HepG2 (cell line): ENCODE measurements around the gene SUN1. TPM values are rescaled to one million over a fixed set of nuclear protein-coding genes. Genes with fewer than 3 reads are reported as not detected.

Source experiments
- ATAC-seq: fragments of 200-7000 bp; cut with Tn5 transposase; 3 replicates; pipeline ENCODE4 v1.9.1; 2020; ENCODE audit warnings: mild to moderate bottlenecking, moderate library complexity
- BruUV-seq: library from RNA; stranded (reverse); fragments of 400-500 nt; replicated peaks from 2 replicates; lab custom pipeline; 2021; lab: Mats Ljungman, UMichigan
- CTCF ChIA-PET: fragments of 300-600 bp; formaldehyde crosslinking; extraction: SDS; loops from one replicate; lab custom pipeline; 2021; ENCODE audit warnings: low total read pairs, inconsistent platforms, low intra/inter-chr PET ratio; lab: Yijun Ruan, JAX
- POLR2A ChIA-PET: fragments of 350-600 bp; sonication (Branson Sonifier 250); formaldehyde crosslinking; loops from one replicate; lab custom pipeline; 2020; ENCODE audit warnings: antibody characterized with exemption, inconsistent platforms; lab: Yijun Ruan, JAX
- DNase-seq: peaks from one replicate; pipeline ENCODE4 v3.0.0-alpha.2; 2015; ENCODE audit warnings: low spot score
- FAIRE-seq: peaks from 3 replicates; lab custom pipeline; 2011; peaks lifted over from hg19 to GRCh38; lab: Jason Lieb, UNC
- H2AFZ ChIP-seq: one replicate; pipeline ENCODE4 v1.6.1; 2011; ENCODE audit warnings: low read length, inconsistent platforms
- H3K27ac ChIP-seq: fragments of 300-600 bp; 3 replicates; pipeline ENCODE4 v1.8.0; 2011; ENCODE audit warnings: mixed run types, mild to moderate bottlenecking, mixed read lengths, low read length, inconsistent platforms; ENCODE audit not compliant: insufficient read depth; ENCODE audit errors: extremely low read length
- H3K27me3 ChIP-seq, 2 experiments: fragments of 200-600 bp in 1 of 2; 2 replicates in 1 of 2; 3 replicates in 1 of 2; pipeline versions ENCODE4 v1.6.0 to v1.8.0; 2011; ENCODE audit warnings: low read length in 2 of 2, mild to moderate bottlenecking in 2 of 2, moderate library complexity in 2 of 2, inconsistent platforms in 1 of 2; ENCODE audit not compliant: insufficient read depth in 2 of 2, control insufficient read depth in 1 of 2
- H3K36me3 ChIP-seq, 2 experiments: fragments of 200-600 bp in 1 of 2; replicated peaks in 1 of 2; 2 replicates in 1 of 2; 3 replicates in 1 of 2; pipeline versions ENCODE4 v1.5.1 to v1.8.0; 2011; ENCODE audit warnings: low read length in 2 of 2, inconsistent platforms in 1 of 2; ENCODE audit not compliant: insufficient read depth in 2 of 2, control insufficient read depth in 1 of 2
- H3K4me1 ChIP-seq: 2 replicates; pipeline ENCODE4 v1.5.1; 2012; ENCODE audit warnings: low read length, inconsistent platforms; ENCODE audit not compliant: insufficient read depth
- H3K4me2 ChIP-seq: 2 replicates; pipeline ENCODE4 v1.6.0; 2011; ENCODE audit warnings: low read depth, low read length, inconsistent platforms
- H3K4me3 ChIP-seq, 3 experiments: fragments of 200-600 bp in 1 of 3; sonication (generic), shearing (Covaris generic) in 1 of 3; replicated peaks in 1 of 3; 2 replicates each; pipeline ENCODE4 v1.5.1; 2011 to 2016; ENCODE audit warnings: low read length in 3 of 3, inconsistent platforms in 2 of 3, low read depth in 2 of 3, mild to moderate bottlenecking in 2 of 3, control low read depth in 1 of 3, mixed read lengths in 1 of 3; ENCODE audit not compliant: insufficient read depth in 1 of 3
- H3K79me2 ChIP-seq: one replicate; pipeline ENCODE4 v1.6.1; 2011; ENCODE audit warnings: low read length, inconsistent platforms; ENCODE audit not compliant: insufficient read depth
- H3K9ac ChIP-seq: 2 replicates; pipeline ENCODE4 v1.6.0; 2011; ENCODE audit warnings: mild to moderate bottlenecking, low read depth, low read length, inconsistent platforms; ENCODE audit not compliant: insufficient read depth
- H3K9me3 ChIP-seq: 2 replicates; pipeline ENCODE4 v1.5.1; 2012; ENCODE audit warnings: mild to moderate bottlenecking, low read length
- H4K20me1 ChIP-seq: 2 replicates; pipeline ENCODE4 v1.6.0; 2011; ENCODE audit warnings: inconsistent platforms, mild to moderate bottlenecking, low read length, moderate library complexity; ENCODE audit not compliant: insufficient read depth
- CSRNP1 ChIP-seq: sonication (generic); formaldehyde crosslinking; IDR thresholded peaks from 2 replicates; pipeline ENCODE4 v1.8.1; 2023; ENCODE audit warnings: mild to moderate bottlenecking, missing genetic modification reagents
- E2F1 ChIP-seq: sonication (generic); formaldehyde crosslinking; IDR thresholded peaks from 2 replicates; pipeline ENCODE4 v1.5.0; 2020; ENCODE audit warnings: missing genetic modification reagents
- HIC2 ChIP-seq: sonication (generic); formaldehyde crosslinking; IDR thresholded peaks from 2 replicates; pipeline ENCODE4 v1.9.0; 2022; ENCODE audit warnings: low read depth, missing genetic modification reagents
- SOX13 ChIP-seq, 3 experiments: fragments of 450-650 bp in 1 of 3; sonication (generic) in 1 of 3; formaldehyde crosslinking in 1 of 3; IDR thresholded peaks in 2 of 3; conservative IDR thresholded peaks in 1 of 3; 2 replicates each; pipeline versions ENCODE4 v1.5.0 to v1.6.1; 2016 to 2020; ENCODE audit warnings: antibody characterized with exemption in 1 of 3, mild to moderate bottlenecking in 1 of 3, missing compliant biosample characterization in 1 of 3, missing genetic modification reagents in 1 of 3, moderate library complexity in 1 of 3
- U2AF2 ChIP-seq: fragments of 200-400 bp; formaldehyde crosslinking; IDR thresholded peaks from 2 replicates; pipeline ENCODE4 v1.6.1; 2017; ENCODE audit warnings: low read depth, mild to moderate bottlenecking, low read length
- ZBTB39 ChIP-seq: sonication (generic); formaldehyde crosslinking; IDR thresholded peaks from 2 replicates; pipeline ENCODE4 v1.5.0; 2020; ENCODE audit warnings: missing genetic modification reagents
- ZNF280B ChIP-seq: sonication (generic); formaldehyde crosslinking; IDR thresholded peaks from 2 replicates; pipeline ENCODE4 v1.5.0; 2020; ENCODE audit warnings: missing genetic modification reagents, mild to moderate bottlenecking, borderline replicate concordance
- ZNF607 ChIP-seq: sonication (generic); formaldehyde crosslinking; IDR thresholded peaks from 2 replicates; pipeline ENCODE4 v1.5.1; 2020; ENCODE audit warnings: missing genetic modification reagents, mild to moderate bottlenecking, borderline replicate concordance
- ZNF816 ChIP-seq: sonication (generic); formaldehyde crosslinking; IDR thresholded peaks from 2 replicates; pipeline ENCODE4 v1.8.0; 2022; ENCODE audit warnings: missing genetic modification reagents, mild to moderate bottlenecking, borderline replicate concordance
- WGBS: methylation state at CpG from one replicate; pipeline ENCODE4 v1.1.6; 2017; ENCODE audit warnings: low lambda C conversion rate; 5-methylcytosine and 5-hydroxymethylcytosine counted together
- in situ Hi-C: cut with HindIII; loops from 2 replicates; pipeline ENCODE4 v1.10.0; 2017; ENCODE audit warnings: low pct_unique_long_range_greater_than_20kb; ENCODE audit not compliant: extremely low pct_ligation_motif_present
- intact Hi-C: fragments of 100-400 bp; cut with micrococcal nuclease; formaldehyde crosslinking; loops from one replicate; pipeline ENCODE4 v1.10.0; 2022; ENCODE audit not compliant: unreplicated experiment
- polyA plus RNA-seq, 8 experiments: library from polyadenylated mRNA; depleted of rRNA in 3 of 8; stranded (reverse) in 7 of 8; unstranded in 1 of 8; fragments of >200 nt; fragmentation: Illumina TruSeq in 4 of 8; extraction: Trizol in 4 of 8; gene quantifications; 2 replicates each; pipeline versions ENCODE4 v1.2.1 to v1.2.3, GENCODE V29; 2011 to 2016; ENCODE audit warnings: low read depth in 4 of 8, missing spikeins in 1 of 8, mixed read lengths in 1 of 8; ENCODE audit not compliant: insufficient read depth in 1 of 8
- total RNA-seq, 5 experiments: library from RNA; depleted of rRNA; stranded (reverse); fragments of >200 nt; fragmentation: Illumina TruSeq; extraction: Trizol; gene quantifications; 2 replicates each; pipeline ENCODE4 v1.2.3, GENCODE V29; 2016; ENCODE audit warnings: low read depth in 1 of 5

The SUN1 gene
- total and polyA plus RNA-seq, 2 of the 13 experiments (the other 11 are each of a cell fraction or from before 2014, with no cell fraction given), result 47.0 to 126 TPM

- POLR2A ChIA-PET, result no interaction called here
- H3K36me3 ChIP-seq, result peaks cover 17 to 53% of the 10 kb centered on the region in 2 experiments
Measured at GRCh38 chr7:849145-849544, 16.9 kb downstream of the SUN1 start.

More at GRCh38 chr7:849145-849544, 16.9 kb downstream of the SUN1 start:
- H4K20me1 ChIP-seq, result no peaks in the 10 kb centered on the region
- H3K4me3 ChIP-seq, result no peak overlapping the region
- 91% methylated on average over 13 of the region's 14 CpGs for WGBS
- in situ Hi-C loops, result no loop called here
- TF ChIP-seq HIC2, result no peak
- no peak for TF ChIP-seq ZNF816 (CRISPR knock-in tag)
- TF ChIP-seq CSRNP1 (CRISPR knock-in tag), result no peak
- no peak for TF ChIP-seq ZBTB39 (CRISPR knock-in tag)
- TF ChIP-seq U2AF2, result no peak
- TF ChIP-seq ZNF280B, result no peak
- no peak for TF ChIP-seq SOX13 (IDR thresholded peaks at IDR 0.05)
- TF ChIP-seq SOX13 (CRISPR knock-in tag; conservative IDR thresholded peaks at IDR 0.05 in 1 of 2, IDR thresholded peaks at IDR 0.05 in 1 of 2), result no peak
- TF ChIP-seq ZNF607 (CRISPR knock-in tag), result no peak
- no peak for TF ChIP-seq E2F1 (CRISPR knock-in tag)
- TF ChIP-seq, all 625 proteins: peak for 0
- no peaks in the 10 kb centered on the region for H3K9me3 ChIP-seq
- H3K27ac ChIP-seq, result no peak overlapping the region
- no peak overlapping the region for H2AFZ ChIP-seq
- intact Hi-C loops, result no loop called here
- H3K4me2 ChIP-seq, result no peak overlapping the region
- ATAC-seq (no peak), FAIRE-seq (no peak), DNase-seq (no peak)
- no peaks in the 10 kb centered on the region for H3K27me3 ChIP-seq
- BruUV-seq, result no TSS peak
- CTCF ChIA-PET, result no interaction called here
- no peaks in the 10 kb centered on the region for H3K79me2 ChIP-seq
- H3K9ac ChIP-seq, result no peak overlapping the region
- no peaks in the 10 kb centered on the region for H3K4me1 ChIP-seq
